Gastroesophageal sphincter (tissue), 3 donors: ENCODE measurements around the gene CLP1.

Experiments used
- EP300 ChIP-seq: sonication (generic); formaldehyde crosslinking; IDR thresholded peaks from one replicate; pipeline ENCODE4 v1.6.1; 2017; ENCODE audit warnings: antibody characterized with exemption, mild to moderate bottlenecking
- POLR2A ChIP-seq, 2 donors: fragments of 450-650 bp; IDR thresholded peaks; one replicate each; pipeline ENCODE4 v1.6.1; 2017; ENCODE audit warnings: antibody characterized with exemption in 2 of 2, mild to moderate bottlenecking in 2 of 2, moderate library complexity in 1 of 2
- TF ChIP-seq, protein P1 (sequence below), 4 experiments: fragments of 200-600 bp in 2 of 4; fragments of 450-650 bp in 2 of 4; sonication (generic) in 1 of 4; IDR thresholded peaks; one replicate each; pipeline ENCODE4 v1.5.1; 2017 to 2019; ENCODE audit warnings: antibody characterized with exemption in 4 of 4, mild to moderate bottlenecking in 2 of 4, moderate library complexity in 2 of 4

DNA sequence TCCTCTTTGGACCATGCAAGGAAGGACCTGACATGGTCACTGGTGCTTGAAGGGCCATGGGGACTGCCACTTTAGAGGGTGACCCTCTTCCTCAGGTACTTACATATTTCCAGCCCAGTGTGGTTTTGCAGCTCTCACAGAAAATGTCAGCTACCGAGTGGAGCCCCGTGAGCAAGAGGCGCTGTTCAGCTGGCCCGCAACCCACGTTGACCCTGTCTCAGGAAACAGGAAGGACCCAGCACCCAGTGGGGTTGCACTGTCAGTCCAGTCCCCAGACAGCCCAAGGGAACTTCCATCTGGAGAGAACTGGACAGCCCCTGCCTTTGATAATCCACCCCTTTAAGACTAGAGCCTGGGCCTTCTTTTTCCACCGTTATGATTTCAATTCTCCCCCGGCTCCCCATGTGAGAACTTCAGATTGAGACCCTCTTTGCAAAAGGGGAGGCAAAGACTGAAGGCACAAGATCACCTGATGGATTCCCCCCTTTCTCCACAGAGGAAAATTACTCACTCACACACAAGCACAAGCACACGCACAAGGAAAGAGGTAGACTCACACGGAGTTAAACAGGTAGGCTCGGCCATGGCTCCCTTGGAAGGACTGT is 11.3 kb upstream of the CLP1 start:
- TF ChIP-seq, protein P1, sequence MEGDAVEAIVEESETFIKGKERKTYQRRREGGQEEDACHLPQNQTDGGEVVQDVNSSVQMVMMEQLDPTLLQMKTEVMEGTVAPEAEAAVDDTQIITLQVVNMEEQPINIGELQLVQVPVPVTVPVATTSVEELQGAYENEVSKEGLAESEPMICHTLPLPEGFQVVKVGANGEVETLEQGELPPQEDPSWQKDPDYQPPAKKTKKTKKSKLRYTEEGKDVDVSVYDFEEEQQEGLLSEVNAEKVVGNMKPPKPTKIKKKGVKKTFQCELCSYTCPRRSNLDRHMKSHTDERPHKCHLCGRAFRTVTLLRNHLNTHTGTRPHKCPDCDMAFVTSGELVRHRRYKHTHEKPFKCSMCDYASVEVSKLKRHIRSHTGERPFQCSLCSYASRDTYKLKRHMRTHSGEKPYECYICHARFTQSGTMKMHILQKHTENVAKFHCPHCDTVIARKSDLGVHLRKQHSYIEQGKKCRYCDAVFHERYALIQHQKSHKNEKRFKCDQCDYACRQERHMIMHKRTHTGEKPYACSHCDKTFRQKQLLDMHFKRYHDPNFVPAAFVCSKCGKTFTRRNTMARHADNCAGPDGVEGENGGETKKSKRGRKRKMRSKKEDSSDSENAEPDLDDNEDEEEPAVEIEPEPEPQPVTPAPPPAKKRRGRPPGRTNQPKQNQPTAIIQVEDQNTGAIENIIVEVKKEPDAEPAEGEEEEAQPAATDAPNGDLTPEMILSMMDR (IDR thresholded peaks at IDR 0.05): no peak
- TF ChIP-seq POLR2A (IDR thresholded peaks at IDR 0.05): no peak
- TF ChIP-seq EP300: no peak
